OCI-LY3 (cell line): ENCODE data around the gene AZU1.

Experiments
- H2AFZ ChIP-seq: fragments of 200-600, 300-600 bp; shearing (Covaris generic); 2 replicates; pipeline ENCODE4 v1.6.0; 2014; ENCODE audit warnings: antibody characterized with exemption, low read depth, low read length
- H3K27ac ChIP-seq: fragments of 200-600, 300-600 bp; sonication (generic); 2 replicates; pipeline ENCODE4 v1.5.1; 2014; ENCODE audit warnings: mild to moderate bottlenecking, low read length, moderate library complexity, mixed read lengths
- H3K27me3 ChIP-seq: fragments of 200-600, 300-600 bp; sonication (generic); 2 replicates; pipeline ENCODE4 v1.6.1; 2014; ENCODE audit warnings: low read depth, low read length, mixed read lengths
- H3K36me3 ChIP-seq: fragments of 200-600, 300-600 bp; sonication (generic); replicated peaks from 2 replicates; pipeline ENCODE3; 2014; ENCODE audit warnings: low read depth, low read length, mixed read lengths
- H3K4me1 ChIP-seq: fragments of 300-600, 200-600 bp; sonication (generic); 2 replicates; pipeline ENCODE4 v1.6.1; 2014; ENCODE audit warnings: low read length, mixed read lengths
- H3K4me2 ChIP-seq: fragments of 200-600, 300-600 bp; sonication (generic); 2 replicates; pipeline ENCODE4 v1.6.1; 2014; ENCODE audit warnings: low read length, mixed read lengths
- H3K4me3 ChIP-seq: fragments of 300-600, 200-600 bp; sonication (generic); 2 replicates; pipeline ENCODE4 v1.5.1; 2014; ENCODE audit warnings: antibody characterized with exemption, mild to moderate bottlenecking, low read length, moderate library complexity
- H3K79me2 ChIP-seq: fragments of 300-600, 200-600 bp; shearing (Covaris generic); 2 replicates; pipeline ENCODE4 v1.6.1; 2014; ENCODE audit warnings: mild to moderate bottlenecking, low read length, mixed read lengths
- H3K9ac ChIP-seq: fragments of 300-600, 200-600 bp; shearing (Covaris generic); 2 replicates; pipeline ENCODE4 v1.6.0; 2014; ENCODE audit warnings: mild to moderate bottlenecking, low read length, moderate library complexity
- H3K9me3 ChIP-seq: fragments of 200-600, 300-600 bp; shearing (Covaris generic); 2 replicates; pipeline ENCODE4 v1.6.1; 2014; ENCODE audit warnings: low read length, mixed read lengths; ENCODE audit not compliant: insufficient read depth
- H4K20me1 ChIP-seq: fragments of 200-600, 300-600 bp; sonication (generic); 2 replicates; pipeline ENCODE4 v1.6.1; 2016; ENCODE audit warnings: low read length, mixed read lengths; ENCODE audit not compliant: insufficient read depth
- CTCF ChIP-seq: fragments of 200-600, 300-600 bp; sonication (generic); IDR thresholded peaks from 2 replicates; pipeline ENCODE4 v1.5.1; 2014; ENCODE audit warnings: antibody characterized with exemption, low read length, low read depth
- EZH2phosphoT487 ChIP-seq: fragments of 200-600 bp; shearing (Covaris generic); IDR thresholded peaks from 2 replicates; pipeline ENCODE4 v1.6.1; 2018; ENCODE audit warnings: antibody characterized with exemption, mixed run types, low read depth

AZU1 gene

DNA sequence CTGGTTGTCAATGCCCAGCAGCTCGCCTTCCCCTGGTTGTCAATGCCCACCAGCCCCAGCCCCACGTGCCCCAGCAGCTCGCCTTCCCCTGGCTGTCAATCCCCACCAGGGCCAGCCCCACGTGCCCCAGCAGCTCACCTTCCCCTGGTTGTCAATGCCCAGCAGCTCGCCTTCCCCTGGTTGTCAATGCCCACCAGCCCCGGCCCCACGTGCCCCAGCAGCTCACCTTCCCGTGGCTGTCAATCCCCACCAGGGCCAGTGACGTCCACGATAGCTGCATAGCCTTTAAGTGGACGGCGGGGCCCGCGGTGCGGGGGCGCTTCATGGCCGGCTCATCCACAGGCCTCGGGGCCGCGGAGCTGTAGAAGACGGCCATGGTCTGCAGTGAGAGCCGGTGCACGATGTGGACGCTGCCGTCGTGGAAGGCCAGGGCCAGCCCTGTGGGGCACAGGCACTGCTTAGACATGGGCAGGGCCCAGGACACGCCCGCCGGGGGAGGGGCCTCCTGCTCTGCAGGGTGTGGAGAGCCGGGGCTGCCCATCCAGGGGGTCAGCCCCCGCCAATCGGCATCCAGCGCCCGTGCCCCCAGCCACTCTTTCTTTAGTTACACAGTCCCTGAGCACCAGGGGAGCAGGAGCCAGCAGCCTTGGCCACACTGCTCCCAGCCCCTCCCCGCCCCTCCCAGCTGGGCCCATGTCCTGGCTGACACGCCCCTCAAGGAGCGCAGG, 52.2 kb downstream of the AZU1 start:
- Histone ChIP-seq H3K4me2 (no peak overlapping the region), H4K20me1 (0 out of 2 replicates have a peak, but pooled peaks cover 6% of the 10 kb centered on the region), H3K79me2 (no peaks in the 10 kb centered on the region), H3K27ac (no peak overlapping the region), H3K4me3 (no peak overlapping the region), H3K4me1 (no peaks in the 10 kb centered on the region), H3K9ac (no peak overlapping the region), H3K9me3 (no peaks in the 10 kb centered on the region), H2AFZ (no peak overlapping the region), H3K27me3 (no peaks in the 10 kb centered on the region), H3K36me3 (peaks cover 36% of the 10 kb centered on the region)
- TF ChIP-seq CTCF (no peak), EZH2phosphoT487 (no peak)
